ENCODE data around the gene FCRL6. TPM values are rescaled to one million over a fixed set of nuclear protein-coding genes. Genes with fewer than 3 reads are reported as not detected.

Gene FCRL6
- total RNA-seq, 1 donor from 2014 or later = 0.33 TPM

- H3K9me3 ChIP-seq (replicated peaks) = no peaks in the 10 kb centered on the region
- H3K36me3 ChIP-seq = no peaks in the 10 kb centered on the region
- intact Hi-C loops (cut with micrococcal nuclease) = no loop called here
- TF ChIP-seq CTCF (IDR thresholded peaks at IDR 0.05; ENCODE audit: borderline replicate concordance) = no peak
- DNase-seq = no peak
- peaks cover under 1% of the 10 kb centered on the region for H3K4me1 ChIP-seq
- peaks cover 15% of the 10 kb centered on the region for H3K27me3 ChIP-seq (ENCODE audit: low read depth)
- no peak overlapping the region for H3K27ac ChIP-seq (replicated peaks)
- no peak overlapping the region for H3K4me3 ChIP-seq
Observed at GRCh38 chr1:159786966-159787365, 15.2 kb upstream of the FCRL6 start.

- no peak for DNase-seq
- intact Hi-C loops (cut with micrococcal nuclease) = loop anchor here (10.0 kb wide), 1 partner anchor 154 kb away; the partner anchor contains the start of gene IGSF9
- Histone ChIP-seq H3K27ac (replicated peaks) (no peak overlapping the region), H3K9me3 (replicated peaks) (no peaks in the 10 kb centered on the region), H3K36me3 (no peaks in the 10 kb centered on the region), H3K27me3 (ENCODE audit: low read depth) (peaks cover 49% of the 10 kb centered on the region), H3K4me1 (no peaks in the 10 kb centered on the region), H3K4me3 (no peak overlapping the region)
- peak; percentile 67 for TF ChIP-seq CTCF (IDR thresholded peaks at IDR 0.05; ENCODE audit: borderline replicate concordance)
Observed at GRCh38 chr1:159790237-159790917, 11.8 kb upstream of the FCRL6 start.

- TF ChIP-seq CTCF (IDR thresholded peaks at IDR 0.05; ENCODE audit: borderline replicate concordance) = no peak
- intact Hi-C loops (cut with micrococcal nuclease) = loop anchor here (10.0 kb wide), 1 partner anchor 154 kb away; the partner anchor contains the start of gene IGSF9
Observed at GRCh38 chr1:159791031-159791430, 11.1 kb upstream of the FCRL6 start.

GRCh38 chr1:159791461-159791860 is 10.7 kb upstream of the FCRL6 start:
- DNase-seq = no peak
- intact Hi-C loops (cut with micrococcal nuclease) = loop anchor here (10.0 kb wide), 1 partner anchor 153 kb away; the partner anchor contains the start of gene IGSF9
- peaks cover 60% of the 10 kb centered on the region for H3K27me3 ChIP-seq (ENCODE audit: low read depth)
- H3K4me1 ChIP-seq = no peaks in the 10 kb centered on the region
- no peaks in the 10 kb centered on the region for H3K9me3 ChIP-seq (replicated peaks)
- TF ChIP-seq CTCF (IDR thresholded peaks at IDR 0.05; ENCODE audit: borderline replicate concordance) = no peak
- no peak overlapping the region for H3K4me3 ChIP-seq
- no peaks in the 10 kb centered on the region for H3K36me3 ChIP-seq
- H3K27ac ChIP-seq (replicated peaks) = no peak overlapping the region

More at GRCh38 chr1:159791031-159791430, 11.1 kb upstream of the FCRL6 start:
- H3K27ac ChIP-seq (replicated peaks) = no peak overlapping the region
- H3K4me3 ChIP-seq = no peak overlapping the region
- H3K4me1 ChIP-seq = no peaks in the 10 kb centered on the region
- DNase-seq = no peak
- peaks cover 56% of the 10 kb centered on the region for H3K27me3 ChIP-seq (ENCODE audit: low read depth)
- no peaks in the 10 kb centered on the region for H3K9me3 ChIP-seq (replicated peaks)
- H3K36me3 ChIP-seq = no peaks in the 10 kb centered on the region

GRCh38 chr1:159795534-159795933 is 6.6 kb upstream of the FCRL6 start:
- DNase-seq = no peak
- no peaks in the 10 kb centered on the region for H3K9me3 ChIP-seq (replicated peaks)
- H3K27me3 ChIP-seq (ENCODE audit: low read depth) = peaks cover 74% of the 10 kb centered on the region
- H3K36me3 ChIP-seq = no peaks in the 10 kb centered on the region
- intact Hi-C loops (cut with micrococcal nuclease) = loop anchor here (5.0 to 10.0 kb wide), 2 partner anchors 149 to 212 kb away; partner anchors contain the start of gene IGSF9
- no peak overlapping the region for H3K4me3 ChIP-seq
- no peaks in the 10 kb centered on the region for H3K4me1 ChIP-seq
- H3K27ac ChIP-seq (replicated peaks) = no peak overlapping the region
- no peak for TF ChIP-seq CTCF (IDR thresholded peaks at IDR 0.05; ENCODE audit: borderline replicate concordance)
